ENCODE measurements around the gene MAPKAP1.
"Not testable (repeated sequence)": the region's sequence is repeated elsewhere in the genome, so short reads cannot be mapped to it uniquely, and the experiment has no call there.

Gene MAPKAP1

DNA sequence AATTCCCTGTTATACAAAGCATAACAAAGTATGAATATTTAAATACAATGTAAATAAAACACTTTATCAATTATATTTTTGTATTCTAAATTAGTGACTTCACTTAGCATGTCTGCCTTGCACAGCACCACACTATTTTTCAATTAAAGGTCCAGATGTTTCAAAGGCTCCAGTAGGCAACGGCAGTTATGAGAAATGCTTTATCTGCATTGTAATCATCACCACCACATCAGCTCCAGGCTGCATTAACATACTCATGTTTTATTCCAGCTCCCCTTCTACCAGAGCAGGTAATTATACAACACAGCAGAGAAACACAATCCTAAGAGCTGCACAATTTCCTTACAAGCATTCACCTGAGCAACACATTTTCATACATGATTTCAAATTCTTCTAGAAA, 102.8 kb downstream of the MAPKAP1 start:
- no peak for DNase-seq (ENCODE audit: low read depth)

GRCh38 chr9:125603478-125604021, 103.5 kb downstream of the MAPKAP1 start:
- no peak for DNase-seq (ENCODE audit: low read depth)

DNA sequence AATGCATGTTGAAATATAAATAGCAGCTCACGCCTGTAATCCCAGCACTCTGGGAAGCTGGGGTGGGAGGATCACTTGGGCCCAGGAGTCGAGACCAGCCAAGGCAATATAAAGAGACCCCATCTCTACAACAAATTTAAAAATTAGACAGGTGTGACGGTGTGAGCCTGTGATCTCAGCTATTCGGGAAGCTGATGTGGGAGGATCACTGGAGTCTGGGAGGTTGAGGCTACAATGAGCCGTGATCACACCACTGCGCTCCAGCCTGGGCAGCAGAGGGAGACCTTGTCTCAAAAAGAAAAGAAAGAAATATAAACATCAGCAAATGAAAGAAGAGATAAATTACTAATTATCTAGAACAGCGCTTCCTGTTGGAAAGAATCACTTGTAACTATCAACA, 105.0 kb downstream of the MAPKAP1 start:
- no peak for DNase-seq (ENCODE audit: low read depth)

- no peak for DNase-seq (ENCODE audit: low read depth)
These were observed 106.8 kb downstream of the MAPKAP1 start for GRCh38 chr9:125600194-125600593.

DNA sequence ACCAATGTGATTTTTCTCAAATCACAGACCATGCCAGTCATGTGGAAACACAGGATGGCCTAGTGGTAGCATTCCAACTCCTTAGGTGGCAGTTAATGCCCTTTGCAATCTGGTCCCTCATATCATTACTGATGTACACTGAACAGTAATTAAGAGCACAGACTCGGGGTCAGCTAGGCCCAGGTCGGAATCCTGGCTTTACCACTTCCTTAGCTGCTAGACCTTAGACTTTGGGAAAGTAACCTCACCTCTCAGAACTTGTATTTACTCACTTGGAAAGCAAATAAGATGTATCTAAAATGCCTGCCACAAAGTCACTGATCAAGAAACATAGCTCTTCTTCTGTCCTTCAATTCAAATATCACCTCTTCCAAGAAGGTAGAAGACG, 112.8 kb downstream of the MAPKAP1 start:
- DNase-seq (ENCODE audit: low read depth): no peak

DNA sequence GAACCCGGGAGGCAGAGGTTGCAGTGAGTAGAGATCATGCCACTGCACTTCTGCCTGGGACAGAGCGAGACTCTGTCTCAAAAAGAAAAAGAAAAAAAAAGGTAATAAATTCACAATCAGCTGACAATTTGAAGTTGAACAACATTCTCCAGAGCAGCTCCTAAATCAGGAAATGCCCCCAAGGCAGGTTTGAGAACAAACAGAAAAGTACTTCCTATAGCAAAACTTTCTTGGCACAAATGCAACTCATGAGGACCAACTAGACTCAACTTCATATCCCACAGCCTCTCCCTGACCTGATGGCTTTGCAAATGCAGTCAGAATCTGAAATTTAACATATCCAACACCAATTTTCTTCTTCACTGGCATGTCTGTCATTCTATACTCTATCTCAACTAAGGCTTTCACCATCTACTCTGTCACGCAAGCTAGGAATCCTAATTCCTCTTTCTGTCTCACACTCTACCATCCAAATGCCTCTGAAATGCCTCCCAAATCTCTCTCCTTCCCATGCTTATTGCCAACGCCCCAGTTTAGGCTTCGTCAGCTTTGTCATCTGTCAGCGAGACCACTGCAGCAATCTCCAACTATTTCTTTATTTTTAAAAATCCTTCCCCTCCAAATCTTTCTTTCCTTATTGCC, 113.3 kb downstream of the MAPKAP1 start:
- DNase-seq (ENCODE audit: low read depth): no peak

GRCh38 chr9:125591888-125592287, 115.1 kb downstream of the MAPKAP1 start:
- no peak for DNase-seq (ENCODE audit: low read depth)

DNA sequence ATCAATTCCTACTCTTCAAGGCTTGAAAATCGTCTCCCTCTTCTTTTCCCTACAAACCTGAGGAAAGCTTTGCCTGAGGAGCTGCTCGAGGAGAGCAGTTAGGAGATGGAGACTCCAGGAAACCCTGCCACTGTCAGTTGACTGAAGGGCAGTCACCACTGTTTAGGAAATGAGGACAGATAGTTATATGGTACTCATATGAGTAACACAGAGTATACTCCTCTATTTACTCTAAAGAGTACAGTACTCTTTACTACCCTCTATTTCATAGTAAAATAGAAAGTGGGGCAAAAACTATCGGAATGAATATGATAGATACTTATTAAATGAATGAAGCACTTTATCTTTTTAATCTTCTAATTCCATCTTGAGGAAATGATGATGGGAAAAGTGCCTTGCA, 115.8 kb downstream of the MAPKAP1 start:
- DNase-seq (ENCODE audit: low read depth): no peak

DNA sequence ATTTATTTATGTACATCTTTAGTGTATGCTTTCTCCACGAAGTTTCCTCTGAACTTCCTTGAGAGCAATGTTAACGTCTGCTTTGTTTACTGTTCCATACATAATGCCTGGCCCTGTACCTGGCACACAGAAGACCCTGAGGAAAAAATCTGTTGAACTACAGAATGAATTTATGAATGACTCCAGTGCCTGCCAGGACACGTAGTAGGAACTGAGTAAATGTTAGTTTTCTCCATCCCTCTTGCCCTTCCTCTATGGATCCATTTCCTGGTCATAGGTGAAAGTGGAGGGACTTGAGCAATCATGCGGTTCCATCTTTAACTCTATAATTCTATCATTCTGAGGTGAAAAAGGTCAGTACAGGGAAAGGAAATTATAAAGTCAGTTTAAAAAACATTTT, 117.7 kb downstream of the MAPKAP1 start:
- DNase-seq (ENCODE audit: low read depth): no peak

GRCh38 chr9:125587819-125588460, 119.1 kb downstream of the MAPKAP1 start:
- DNase-seq (ENCODE audit: low read depth): no peak

GRCh38 chr9:125586172-125586511, 120.9 kb downstream of the MAPKAP1 start:
- no peak for DNase-seq (ENCODE audit: low read depth)

GRCh38 chr9:125585503-125586171, 121.4 kb downstream of the MAPKAP1 start:
- DNase-seq (ENCODE audit: low read depth): no peak

- no peak for DNase-seq (ENCODE audit: low read depth)
These were observed 126.2 kb downstream of the MAPKAP1 start for GRCh38 chr9:125580701-125581286.

DNA sequence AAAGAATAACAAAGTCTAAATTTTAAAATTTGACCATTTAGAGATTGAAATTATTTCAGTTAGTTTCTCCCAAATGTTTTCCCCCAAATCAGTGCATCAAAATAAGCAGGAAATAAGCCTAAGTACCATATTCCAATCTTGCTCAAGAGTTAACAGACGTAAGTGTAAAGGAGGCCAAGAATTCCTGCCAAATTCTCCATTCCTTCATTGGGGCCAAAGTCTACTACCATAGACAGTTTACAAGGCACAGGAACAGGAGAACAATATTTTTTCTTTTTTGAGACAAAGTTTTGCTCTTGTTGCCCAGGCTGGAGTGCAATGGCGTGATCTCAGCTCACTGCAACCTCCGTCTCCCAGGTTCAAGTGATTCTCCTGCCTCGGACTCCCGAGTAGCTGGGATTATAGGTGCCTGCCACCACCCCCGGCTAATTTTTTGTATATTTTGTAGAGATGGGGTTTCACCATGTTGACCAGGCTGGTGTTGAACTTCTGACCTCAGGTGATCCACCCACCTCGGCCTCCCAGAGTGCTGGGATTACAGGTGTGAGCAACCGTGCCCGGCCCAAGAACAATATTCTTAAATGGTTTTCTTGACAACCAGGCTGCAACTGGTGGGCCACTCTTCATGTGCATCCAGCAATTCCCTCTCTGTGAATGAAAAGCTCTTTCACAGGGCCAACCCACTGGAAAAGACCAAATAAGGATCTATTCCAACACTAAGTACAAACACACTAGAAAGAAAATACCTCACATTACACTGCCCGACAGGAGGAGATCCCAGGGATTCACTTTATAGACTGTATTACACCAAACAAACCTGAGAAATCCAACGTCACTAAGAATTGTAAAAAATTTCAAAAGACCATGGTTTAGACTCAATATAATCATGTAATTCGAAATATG, 127.7 kb downstream of the MAPKAP1 start:
- DNase-seq (ENCODE audit: low read depth): no peak

DNA sequence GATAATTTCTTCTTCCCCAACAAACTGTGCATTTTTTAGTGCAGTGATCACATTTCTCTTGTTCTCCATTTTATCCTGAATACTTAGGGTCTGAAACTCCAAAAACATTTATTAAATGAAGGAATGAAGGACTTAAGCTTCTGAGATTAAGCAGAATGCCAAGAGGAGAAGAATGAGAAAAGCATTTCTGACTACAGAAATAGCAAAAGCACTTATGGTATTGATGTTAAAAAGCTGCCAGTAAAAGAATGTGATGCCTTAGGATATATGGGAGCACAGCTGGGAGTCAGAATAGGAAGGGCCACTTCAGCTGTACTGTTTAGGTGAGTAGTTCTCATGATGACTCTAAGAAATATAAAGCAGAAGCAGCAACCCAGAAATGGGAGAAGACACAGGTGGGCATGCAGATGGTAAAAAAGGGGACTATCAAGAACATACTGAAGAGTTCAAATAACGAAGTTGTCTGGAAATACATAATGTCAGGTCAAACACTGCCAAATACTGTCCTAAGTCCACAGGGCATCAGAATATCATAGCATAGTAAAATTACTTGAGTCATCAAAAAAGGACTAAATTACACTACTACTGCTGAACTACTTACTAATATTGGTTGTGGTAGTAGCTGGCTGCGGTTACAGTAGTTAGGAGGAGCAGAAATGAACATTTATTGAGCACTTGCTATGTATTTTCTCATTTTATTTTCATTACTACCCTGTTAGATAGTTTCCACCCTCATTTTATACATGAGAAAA, 132.7 kb downstream of the MAPKAP1 start:
- DNase-seq (ENCODE audit: low read depth): no peak

DNA sequence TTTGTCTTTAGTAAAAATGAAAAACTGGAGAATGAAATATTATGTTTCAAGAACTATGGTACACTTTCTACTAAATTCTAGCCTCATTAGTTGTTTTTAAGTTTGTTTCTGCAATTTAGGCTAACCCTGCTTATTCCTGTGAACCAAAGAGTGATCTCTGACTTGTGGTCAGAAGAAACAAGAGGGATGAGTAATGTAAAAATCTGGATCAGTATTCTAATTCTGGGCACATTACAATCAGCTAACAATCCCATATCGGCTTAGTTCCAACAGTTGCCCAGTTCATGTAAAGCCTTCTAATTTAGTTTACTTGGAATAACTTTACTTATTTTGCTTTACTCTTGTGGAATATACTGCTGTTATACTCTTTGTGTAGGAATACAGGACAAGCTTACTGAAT, 134.5 kb downstream of the MAPKAP1 start:
- DNase-seq (ENCODE audit: low read depth): not testable (repeated sequence)

GRCh38 chr9:125571824-125572223, 135.2 kb downstream of the MAPKAP1 start:
- DNase-seq (ENCODE audit: low read depth): not testable (repeated sequence)

DNA sequence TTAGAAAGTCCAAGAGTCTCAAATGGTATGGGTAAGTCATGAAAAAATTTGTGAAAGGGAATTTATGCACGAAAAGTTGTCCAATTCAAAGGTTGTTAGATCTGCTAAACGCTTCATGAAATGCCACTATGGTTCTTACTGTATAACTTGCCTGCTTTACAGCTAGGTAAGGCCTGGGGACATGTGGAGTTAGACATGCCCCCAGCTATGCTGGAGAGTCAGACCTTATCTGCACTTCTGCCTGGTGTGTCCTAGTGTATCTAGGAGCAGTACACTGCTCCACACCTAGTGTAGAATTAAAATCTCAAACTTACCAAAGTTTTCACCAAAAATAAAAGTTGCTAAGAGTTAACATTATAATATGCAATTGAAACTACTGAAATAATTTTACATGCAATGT, 136.8 kb downstream of the MAPKAP1 start:
- DNase-seq (ENCODE audit: low read depth): no peak

DNA sequence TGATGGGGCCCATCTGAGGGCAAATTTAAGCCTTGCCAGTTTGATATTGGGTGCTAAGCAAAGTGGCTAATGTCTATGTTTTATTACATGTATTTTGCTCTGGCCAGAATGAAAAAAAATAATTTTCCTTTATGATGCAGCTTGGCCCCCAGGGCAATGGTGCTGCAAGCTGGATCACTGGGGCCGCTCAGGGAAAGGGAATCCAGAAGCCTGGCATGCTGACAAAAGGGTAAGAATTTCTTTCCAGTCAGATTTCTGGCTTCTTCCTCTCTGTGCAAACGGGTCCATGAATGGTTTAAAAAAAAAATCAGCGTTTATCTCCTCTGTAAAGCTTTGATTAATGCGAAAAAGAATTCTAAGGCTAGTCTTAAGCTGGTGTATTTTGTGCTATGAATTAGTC, 138.4 kb downstream of the MAPKAP1 start:
- DNase-seq (ENCODE audit: low read depth): no peak

GRCh38 chr9:125566051-125566450, 141.0 kb downstream of the MAPKAP1 start:
- not testable (repeated sequence) for DNase-seq (ENCODE audit: low read depth)

GRCh38 chr9:125565126-125565525, 141.9 kb downstream of the MAPKAP1 start:
- no peak for DNase-seq (ENCODE audit: low read depth)

Measured in GM04503 (cell line).